K562 (cell line): ENCODE results near the gene NECTIN2. TPM values are rescaled to one million over a fixed set of nuclear protein-coding genes. Genes with fewer than 3 reads are reported as not detected.
"Not testable (repeated sequence)": the region's sequence is repeated elsewhere in the genome, so short reads cannot be mapped to it uniquely, and the experiment has no call there.

Experiments
- ATF1 ChIP-seq, 2 experiments: fragments of 450-650 bp in 1 of 2; IDR thresholded peaks; 2 replicates each; pipeline ENCODE4 v1.6.1; 2016; ENCODE audit warnings: missing compliant biosample characterization in 1 of 2, missing genetic modification characterization in 1 of 2
- ESRRA ChIP-seq: fragments of 450-650 bp; IDR thresholded peaks from 2 replicates; pipeline ENCODE4 v1.6.1; 2014; ENCODE audit warnings: low read depth, mild to moderate bottlenecking, moderate library complexity, borderline replicate concordance
- JUND ChIP-seq, 2 experiments: IDR thresholded peaks; 2 replicates in 1 of 2; 3 replicates in 1 of 2; pipeline ENCODE4 v1.6.1; 2011; ENCODE audit warnings: borderline replicate concordance in 2 of 2, low read depth in 2 of 2, low read length in 2 of 2, improper control_type of control experiment in 1 of 2, missing biosample characterization in 1 of 2, missing genetic modification characterization in 1 of 2, missing genetic modification reagents in 1 of 2
- POLR2G ChIP-seq: fragments of 200-400 bp; formaldehyde crosslinking; IDR thresholded peaks from 2 replicates; pipeline ENCODE4 v1.6.1; 2017; ENCODE audit warnings: low read depth, mild to moderate bottlenecking, antibody characterized with exemption, low read length, moderate library complexity
- TAF1 ChIP-seq: IDR thresholded peaks from 2 replicates; pipeline ENCODE4 v1.6.1; 2011; ENCODE audit warnings: mild to moderate bottlenecking, low read length, moderate library complexity; ENCODE audit not compliant: insufficient read depth, control insufficient read depth, severe bottlenecking; ENCODE audit errors: extremely low read depth
- TBL1XR1 ChIP-seq, 2 experiments: IDR thresholded peaks; 2 replicates each; pipeline ENCODE4 v1.6.1; 2012; ENCODE audit warnings: improper control_type of control experiment in 2 of 2, low read length in 2 of 2, mild to moderate bottlenecking in 1 of 2
- TOE1 ChIP-seq, 2 experiments: fragments of 450-650 bp in 1 of 2; sonication (generic) in 1 of 2; formaldehyde crosslinking in 1 of 2; IDR thresholded peaks; 2 replicates each; pipeline versions ENCODE4 v1.7.1 to v1.8.0; 2016 to 2022; ENCODE audit warnings: borderline replicate concordance in 2 of 2, mild to moderate bottlenecking in 2 of 2, antibody characterized with exemption in 1 of 2, inconsistent platforms in 1 of 2, low read depth in 1 of 2, missing genetic modification reagents in 1 of 2, moderate library complexity in 1 of 2
- ZFX ChIP-seq: sonication (generic); formaldehyde crosslinking; IDR thresholded peaks from 2 replicates; pipeline ENCODE4 v1.8.0; 2022; ENCODE audit warnings: mild to moderate bottlenecking, missing genetic modification reagents, moderate library complexity
- polyA plus RNA-seq, 8 experiments: library from polyadenylated mRNA; depleted of rRNA in 4 of 8; stranded (reverse) in 5 of 8; unstranded in 3 of 8; fragments of >200 nt; fragmentation: Nextera tagmentation in 2 of 8; fragmentation: Illumina TruSeq in 1 of 8; extraction: Ambion mirVana in 2 of 8; extraction: Trizol in 1 of 8; gene quantifications; 2 replicates each; pipeline versions ENCODE4 v1.2.1 to v1.2.3, GENCODE V29; 2011 to 2014; ENCODE audit warnings: inconsistent platforms in 1 of 8, missing spikeins in 1 of 8
- total RNA-seq, 7 experiments: library from RNA; depleted of rRNA in 6 of 7; stranded (reverse); fragments of >200 nt in 6 of 7; fragmentation: Illumina TruSeq in 2 of 7; extraction: Trizol in 2 of 7; gene quantifications; 2 replicates each; pipeline versions ENCODE4 v1.2.1 to v1.2.3, GENCODE V29; 2011 to 2021; ENCODE audit warnings: low replicate concordance in 1 of 7

NECTIN2 gene
- total and polyA plus RNA-seq, 9 of the 15 experiments (the other 6 are each of a cell fraction or from before 2014, with no cell fraction given) = 3.9 to 94.9 (median 34.9) TPM

GRCh38 chr19:44914433-44915206 is 68.5 kb downstream of the NECTIN2 start, which contains the start of gene APOC1 (continued):
- TF ChIP-seq ATF1 (CRISPR knock-in tag; IDR thresholded peaks at IDR 0.05) (peak; percentile 68), ATF1 (tag; IDR thresholded peaks at IDR 0.05) (peak; percentile 98), JUND (IDR thresholded peaks at IDR 0.05; ENCODE audit: borderline replicate concordance, low read depth, low read length) (peak; percentile 16; the same call in 1 of the 2 replicates), ESRRA (peak; percentile 32; the same call in 1 of the 2 replicates), ZFX (CRISPR knock-in tag) (peak; percentile 54), POLR2G (peak; percentile 73), TBL1XR1 (IDR thresholded peaks at IDR 0.05; ENCODE audit: low read length in 2 of 2) (0 out of 4 replicates have a peak, but pooled peaks of 1 of the 2 experiments have one; percentile 24), TAF1 (peak; percentile 42), TOE1 (IDR thresholded peaks at IDR 0.05; ENCODE audit: borderline replicate concordance) (peak; percentile 62; the same call in 1 of the 2 replicates)
- not testable (repeated sequence) for TF ChIP-seq JUND (tag; IDR thresholded peaks at IDR 0.05; ENCODE audit: borderline replicate concordance, low read depth, low read length); TOE1 (CRISPR knock-in tag; IDR thresholded peaks at IDR 0.05; ENCODE audit: borderline replicate concordance, low read depth)
- TF ChIP-seq, all 486 proteins: peak for 86; not testable (repeated sequence) for 400
